GM12864 (cell line): ENCODE measurements around the gene MLH3.

Experiments used
- DNase-seq: peaks from one replicate; pipeline ENCODE4 v3.0.0-alpha.2; 2011; ENCODE audit warnings: low read depth
- H3K4me3 ChIP-seq: 2 replicates; pipeline ENCODE4 v1.5.1; 2011; ENCODE audit warnings: mild to moderate bottlenecking, low read depth, low read length, control low read depth
- TF ChIP-seq, protein P1 (sequence below): IDR thresholded peaks from 2 replicates; pipeline ENCODE4 v1.5.1; 2011; ENCODE audit warnings: low read depth, mild to moderate bottlenecking, moderate library complexity, low read length, control low read depth, inconsistent platforms; ENCODE audit errors: missing control alignments

MLH3 gene

DNA sequence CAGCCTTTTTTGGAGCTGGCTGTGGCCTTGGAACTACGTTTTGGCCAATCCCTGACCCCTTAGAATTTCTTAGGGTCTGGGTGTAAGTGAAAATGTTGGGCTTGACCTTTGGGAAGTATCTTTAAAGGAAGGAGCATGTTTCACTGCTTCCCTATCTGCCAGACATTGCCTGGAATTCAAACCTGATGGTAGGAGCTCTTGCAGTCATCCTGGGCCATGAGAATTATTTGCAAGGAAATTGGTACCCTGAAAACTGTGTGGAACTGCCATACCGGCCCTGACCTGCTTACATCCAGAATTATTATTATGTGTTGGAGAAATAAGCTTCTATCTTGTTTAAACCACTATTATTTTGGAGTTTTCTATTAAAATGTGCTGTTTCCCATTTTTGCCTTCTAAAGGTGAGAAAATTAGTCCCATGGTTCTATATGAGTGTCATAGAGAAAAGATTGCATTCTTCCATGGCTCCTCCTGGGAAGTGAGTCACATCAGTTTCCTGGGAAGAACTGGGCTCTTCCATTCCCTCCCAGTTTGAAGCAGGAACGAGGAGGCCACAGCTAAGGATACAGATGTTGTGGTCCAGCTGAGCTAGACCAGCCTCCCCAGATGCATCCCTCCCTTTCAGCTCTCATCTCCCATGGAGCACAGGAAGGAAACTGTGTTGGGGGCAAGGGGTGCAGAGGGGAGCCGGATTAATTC is 86.3 kb downstream of the MLH3 start:
- DNase-seq = no peak
- TF ChIP-seq, protein P1, sequence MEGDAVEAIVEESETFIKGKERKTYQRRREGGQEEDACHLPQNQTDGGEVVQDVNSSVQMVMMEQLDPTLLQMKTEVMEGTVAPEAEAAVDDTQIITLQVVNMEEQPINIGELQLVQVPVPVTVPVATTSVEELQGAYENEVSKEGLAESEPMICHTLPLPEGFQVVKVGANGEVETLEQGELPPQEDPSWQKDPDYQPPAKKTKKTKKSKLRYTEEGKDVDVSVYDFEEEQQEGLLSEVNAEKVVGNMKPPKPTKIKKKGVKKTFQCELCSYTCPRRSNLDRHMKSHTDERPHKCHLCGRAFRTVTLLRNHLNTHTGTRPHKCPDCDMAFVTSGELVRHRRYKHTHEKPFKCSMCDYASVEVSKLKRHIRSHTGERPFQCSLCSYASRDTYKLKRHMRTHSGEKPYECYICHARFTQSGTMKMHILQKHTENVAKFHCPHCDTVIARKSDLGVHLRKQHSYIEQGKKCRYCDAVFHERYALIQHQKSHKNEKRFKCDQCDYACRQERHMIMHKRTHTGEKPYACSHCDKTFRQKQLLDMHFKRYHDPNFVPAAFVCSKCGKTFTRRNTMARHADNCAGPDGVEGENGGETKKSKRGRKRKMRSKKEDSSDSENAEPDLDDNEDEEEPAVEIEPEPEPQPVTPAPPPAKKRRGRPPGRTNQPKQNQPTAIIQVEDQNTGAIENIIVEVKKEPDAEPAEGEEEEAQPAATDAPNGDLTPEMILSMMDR = no peak
- no peak overlapping the region for H3K4me3 ChIP-seq
